Measurements from ENCODE around the gene CTAG2.
"Not testable (repeated sequence)": the region's sequence is repeated elsewhere in the genome, so short reads cannot be mapped to it uniquely, and the experiment has no call there.

The CTAG2 gene

DNA sequence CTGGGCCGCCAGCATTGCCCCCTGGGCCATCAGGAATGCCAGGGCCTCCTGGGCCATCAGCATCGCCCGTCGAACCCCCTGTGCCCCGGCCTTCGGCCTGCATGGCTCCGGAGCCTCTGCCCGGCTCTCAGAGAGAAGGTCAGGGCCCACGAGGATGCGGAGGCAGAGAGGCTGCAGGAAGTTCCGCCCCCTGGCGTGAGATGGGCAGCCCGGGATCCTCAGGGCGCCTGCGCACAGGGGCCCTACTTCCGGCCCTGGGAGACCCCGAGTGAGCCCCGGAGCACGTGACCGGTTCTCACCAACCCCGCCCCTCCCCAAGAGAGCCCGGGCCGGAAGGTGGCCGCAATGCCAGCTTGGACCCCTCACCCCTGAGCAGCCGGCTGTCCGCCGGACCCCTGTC is at the start of gene CTAG2:
TSS of gene CTAG2 (minus strand) at position 167 of the 400 bp plus-strand sequence. CDS start at position 103, 64 bp downstream.
- not testable (repeated sequence) for DNase-seq

DNA sequence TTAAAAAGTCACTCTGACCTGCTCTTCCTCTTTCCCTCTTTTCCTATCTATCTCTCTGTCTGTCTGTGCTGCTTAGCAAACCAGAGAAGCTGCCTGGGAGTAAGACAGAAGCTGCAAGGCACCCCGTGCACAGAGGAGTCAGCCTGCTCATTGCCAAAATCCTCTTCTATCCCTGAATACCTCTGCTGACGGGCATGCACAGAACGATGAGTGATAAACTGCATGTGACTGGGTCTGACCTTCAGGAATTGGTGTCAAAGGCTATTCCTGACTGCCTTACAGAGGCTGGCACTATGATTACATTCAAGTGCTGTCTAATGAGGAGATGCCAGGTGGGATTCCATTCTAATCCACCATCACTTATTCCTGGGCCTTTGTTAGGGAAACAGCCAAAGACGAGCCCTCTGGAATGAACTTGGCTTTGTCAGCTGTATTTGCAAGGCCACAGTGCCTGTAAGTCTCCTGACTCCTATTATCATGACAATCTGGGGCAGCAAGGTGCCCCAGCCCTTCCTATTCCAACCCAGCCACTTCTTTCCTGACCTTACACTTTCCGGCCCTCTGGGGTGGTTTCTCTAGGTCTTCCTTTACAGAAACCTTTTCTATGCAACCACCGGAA is 45.4 kb upstream of the CTAG2 start:
- no peak for DNase-seq

DNA sequence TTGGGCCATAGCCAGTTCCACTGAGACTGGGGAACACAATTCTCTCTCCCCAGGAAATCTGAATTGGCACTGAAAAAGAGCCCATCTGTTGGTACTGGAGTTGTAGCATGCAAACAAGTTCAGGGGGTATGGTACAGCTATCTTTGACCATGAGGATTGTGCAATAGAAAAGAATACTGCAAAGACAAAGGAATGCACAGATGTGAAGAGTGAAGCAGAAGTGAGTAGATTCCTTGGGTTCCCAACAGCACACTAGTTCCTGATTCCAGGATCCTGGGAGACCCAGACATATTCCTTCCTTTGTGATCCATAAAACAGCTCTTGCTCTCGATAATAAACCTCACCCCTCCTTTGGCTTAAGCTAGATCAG is 43.3 kb upstream of the CTAG2 start:
- DNase-seq: no peak

DNA sequence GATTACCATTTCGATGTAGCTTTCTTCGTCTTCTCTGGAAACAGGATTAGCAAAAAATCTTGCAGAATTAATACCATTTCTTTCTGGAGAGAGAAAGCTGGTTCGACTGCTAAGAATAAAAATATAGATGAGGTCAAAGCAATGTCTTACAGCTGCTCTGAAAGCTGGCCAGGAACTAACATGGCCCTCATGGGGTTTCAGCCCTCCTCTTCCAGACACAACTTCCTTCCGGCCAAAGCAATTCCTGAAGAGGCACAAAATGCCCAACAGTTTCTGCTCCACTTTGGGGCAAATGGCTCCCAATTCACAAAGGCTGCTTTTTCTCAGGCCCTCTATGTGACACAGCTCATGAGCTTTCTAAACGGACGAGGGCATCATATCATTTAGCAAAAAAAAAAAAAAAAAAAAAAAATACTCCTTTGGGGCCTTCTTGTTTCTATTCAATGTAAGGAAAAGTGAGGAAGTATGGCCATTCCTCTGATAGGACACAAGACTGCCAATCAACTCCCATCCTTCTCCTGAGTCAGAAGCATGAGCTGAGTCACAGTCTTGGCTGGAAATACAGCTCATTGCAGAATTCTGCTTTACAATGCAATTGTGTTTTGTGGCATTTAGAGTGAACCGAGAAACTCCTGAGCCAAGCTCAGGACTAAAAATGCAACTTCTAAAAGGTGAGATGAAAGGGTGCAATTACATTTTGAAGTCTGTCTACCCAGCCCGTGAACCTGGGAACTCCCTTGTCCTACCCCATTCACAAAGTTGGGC is 42.7 kb upstream of the CTAG2 start:
- no peak for DNase-seq

DNA sequence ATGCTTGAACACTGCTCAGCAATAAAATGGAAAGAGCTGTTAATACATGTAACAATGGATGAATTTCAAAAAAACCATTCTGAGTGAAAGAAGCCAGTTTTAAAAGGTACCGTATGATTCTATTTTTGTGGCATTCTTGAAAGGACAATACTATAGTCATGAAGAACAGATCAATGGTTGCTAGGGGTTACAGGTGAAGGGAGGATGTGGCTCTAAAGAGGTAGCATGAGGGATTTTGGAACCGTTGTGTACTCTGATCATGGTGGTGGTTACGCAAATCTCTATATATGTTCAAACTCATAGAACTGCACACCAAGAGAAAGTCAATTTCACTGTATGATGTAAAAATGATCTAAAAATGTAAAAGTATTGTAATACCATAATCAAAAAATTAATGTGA is 40.0 kb upstream of the CTAG2 start:
- DNase-seq: no peak

DNA sequence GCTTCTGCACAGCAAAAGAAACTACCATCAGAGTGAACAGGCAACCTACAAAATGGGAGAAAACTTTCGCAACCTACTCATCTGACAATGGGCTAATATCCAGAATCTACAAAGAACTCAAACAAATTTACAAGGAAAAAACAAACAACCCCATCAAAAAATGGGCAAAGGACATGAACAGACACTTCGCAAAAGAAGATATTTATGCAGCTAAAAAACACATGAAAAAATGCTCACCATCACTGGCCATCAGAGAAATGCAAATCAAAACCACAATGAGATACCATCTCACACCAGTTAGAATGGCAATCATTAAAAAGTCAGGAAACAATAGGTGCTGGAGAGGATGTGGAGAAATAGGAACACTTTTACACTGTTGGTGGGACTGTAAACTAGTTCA is 37.1 kb upstream of the CTAG2 start:
- not testable (repeated sequence) for DNase-seq

DNA sequence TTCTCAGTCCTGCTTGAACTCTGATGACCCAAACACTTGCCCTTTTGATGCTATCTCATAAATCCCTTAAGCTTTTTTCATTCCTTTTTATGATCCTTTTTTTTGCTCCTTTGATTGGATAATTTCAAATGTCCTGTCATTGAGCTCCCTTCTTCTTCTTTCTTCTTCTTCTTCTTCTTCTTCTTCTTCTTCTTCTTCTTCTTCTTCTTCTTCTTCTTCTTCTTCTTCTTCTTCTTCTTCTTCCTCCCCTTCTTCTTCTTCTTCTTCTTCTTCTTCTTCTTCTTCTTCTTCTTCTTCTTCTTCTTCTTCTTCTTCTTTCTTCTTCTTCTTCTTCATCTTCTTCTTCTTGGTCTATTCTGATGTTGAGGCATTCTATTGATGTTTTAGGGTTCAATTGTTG is 18.7 kb upstream of the CTAG2 start:
- not testable (repeated sequence) for DNase-seq

DNA sequence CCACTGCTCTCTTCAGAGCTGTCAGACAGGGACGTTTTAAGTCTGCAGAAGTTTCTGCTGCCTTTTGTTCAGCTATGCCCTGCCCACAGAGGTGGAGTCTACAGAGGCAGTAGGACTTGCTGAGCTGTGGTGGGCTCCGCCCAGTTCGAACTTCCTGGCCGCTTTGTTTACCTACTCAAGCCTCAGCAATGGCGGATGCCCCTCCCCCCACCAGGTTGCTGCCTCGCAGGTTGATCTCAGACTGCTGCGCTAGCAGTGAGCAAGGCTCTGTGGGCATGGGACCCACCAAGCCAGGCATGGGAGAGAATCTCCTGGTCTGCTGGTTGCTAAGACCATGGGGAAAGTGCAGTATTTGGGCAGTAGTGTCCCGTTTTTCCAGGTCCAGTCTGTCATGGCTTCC is 17.5 kb upstream of the CTAG2 start:
- DNase-seq: not testable (repeated sequence)

DNA sequence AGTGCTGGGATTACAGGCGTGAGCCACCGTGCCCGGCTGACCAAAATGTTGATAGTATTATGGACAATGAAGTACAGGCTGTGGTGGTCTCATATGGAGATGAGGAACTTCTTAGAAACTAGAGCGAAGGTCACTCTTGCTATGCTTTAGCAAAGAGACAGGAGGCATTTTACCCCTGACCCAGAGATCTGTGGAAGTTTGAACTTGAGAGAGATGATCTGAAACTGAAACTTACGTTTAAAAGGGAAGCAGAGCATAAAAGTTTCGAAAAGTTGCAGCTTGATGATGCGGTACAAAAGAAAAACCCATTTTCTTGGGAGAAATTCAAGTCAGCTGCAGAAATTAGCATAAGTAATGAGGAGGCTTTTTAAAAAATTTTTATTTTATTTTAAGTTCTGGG is 8.5 kb upstream of the CTAG2 start:
- no peak for DNase-seq

DNA sequence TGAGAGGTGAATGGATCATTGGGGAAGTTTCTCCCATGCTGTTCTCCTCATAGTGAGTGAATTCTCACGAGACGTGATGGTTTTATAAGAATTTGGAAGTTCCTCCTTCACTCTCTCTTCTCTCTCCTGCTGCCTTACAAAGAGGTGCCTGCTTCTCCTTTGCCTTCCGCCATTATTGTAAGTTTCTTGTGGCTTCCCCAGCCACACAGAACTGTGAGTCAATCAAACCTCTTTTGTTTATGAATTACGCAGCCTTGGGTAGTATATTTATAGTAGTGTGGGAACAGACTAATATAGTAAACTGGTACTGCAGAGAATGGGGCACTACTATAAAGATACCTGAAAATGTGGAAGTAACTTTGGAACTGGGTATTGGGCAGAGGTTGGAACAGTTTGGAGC is 7.8 kb upstream of the CTAG2 start:
- no peak for DNase-seq

DNA sequence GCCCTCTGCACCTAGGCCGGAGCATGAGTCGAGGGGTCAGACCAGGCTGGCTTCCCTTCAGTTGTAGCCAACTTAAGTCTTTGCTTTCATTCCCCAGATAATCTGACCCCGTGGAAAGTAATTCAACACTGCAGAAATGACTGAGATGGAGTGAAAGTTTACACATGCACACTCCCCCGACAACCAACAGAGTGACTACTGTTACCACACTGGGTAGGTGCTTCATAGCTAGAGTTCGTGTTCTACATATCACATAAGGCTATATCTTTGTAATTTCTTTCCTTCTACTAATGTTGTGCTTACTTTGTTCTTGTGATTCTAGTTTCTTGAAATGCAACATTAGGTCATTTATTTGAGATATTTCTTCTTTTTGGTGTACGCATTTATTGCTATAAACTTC is 7.2 kb upstream of the CTAG2 start:
- no peak for DNase-seq

DNA sequence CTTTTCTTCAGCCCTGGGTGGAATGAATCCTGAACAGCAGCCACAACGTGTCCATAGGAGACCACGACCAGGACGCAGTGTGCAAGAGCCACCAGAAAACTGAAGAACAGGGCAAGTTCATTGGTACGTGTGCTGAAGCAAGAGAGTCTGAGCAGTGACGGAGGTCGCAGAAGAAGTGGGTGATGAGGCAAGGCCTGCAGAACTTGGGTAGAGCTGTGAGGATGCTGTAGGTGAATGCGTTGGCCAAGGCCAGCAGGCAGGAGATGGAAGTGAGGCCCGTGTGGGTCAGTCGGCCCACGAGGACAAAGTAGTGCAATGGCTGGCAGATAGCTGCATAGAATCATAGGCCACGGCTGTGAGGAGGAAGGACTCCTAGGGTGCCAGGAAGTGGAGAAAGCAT is 5.6 kb upstream of the CTAG2 start:
- DNase-seq: no peak

DNA sequence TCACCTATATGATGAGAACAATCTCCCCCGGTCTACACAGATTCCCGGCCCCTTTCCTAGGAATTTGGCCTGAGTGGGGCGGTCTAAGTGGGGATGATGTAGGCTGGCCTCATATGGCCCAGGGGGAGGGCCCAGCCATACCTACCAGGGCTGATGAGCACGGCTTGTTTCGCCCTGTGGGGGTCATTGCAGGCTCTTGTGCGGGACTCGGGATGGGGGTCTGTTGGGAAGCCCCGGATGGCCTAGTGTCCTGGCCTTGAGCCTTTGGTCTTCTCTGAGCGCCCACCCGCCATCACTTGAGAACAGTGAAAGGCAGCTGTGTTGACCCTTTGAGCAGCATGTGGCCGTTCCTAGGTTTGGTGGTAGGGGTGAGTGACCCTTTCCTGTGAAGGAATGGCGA is 4.8 kb upstream of the CTAG2 start:
- no peak for DNase-seq

DNA sequence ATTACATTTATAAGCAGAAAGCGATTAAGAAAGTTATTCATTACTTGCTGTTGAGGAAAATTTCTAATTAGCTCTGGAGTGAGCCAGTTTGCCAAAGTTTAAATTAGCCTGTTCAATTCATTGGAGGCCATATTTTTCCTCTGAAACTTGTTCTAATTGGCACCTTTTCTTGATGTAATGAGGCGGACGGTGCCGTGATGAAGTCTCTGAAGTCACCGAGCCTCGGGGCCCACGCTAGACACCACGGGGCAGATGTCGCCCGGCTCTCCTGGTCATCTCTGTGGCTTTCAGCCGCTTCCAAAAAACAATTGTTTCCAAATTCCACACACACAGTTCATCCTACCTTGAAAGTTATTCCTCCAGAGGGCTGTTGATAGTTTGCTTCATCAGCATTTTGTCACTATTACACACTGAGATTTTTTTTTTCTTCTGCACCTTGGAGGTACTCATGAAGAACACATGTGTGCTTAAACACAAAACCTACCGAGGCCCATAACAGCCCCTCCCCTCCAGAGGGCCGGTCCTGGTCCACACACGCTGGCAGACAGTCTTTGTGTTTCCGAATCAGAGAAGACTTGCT is 3.9 kb upstream of the CTAG2 start:
- no peak for DNase-seq

DNA sequence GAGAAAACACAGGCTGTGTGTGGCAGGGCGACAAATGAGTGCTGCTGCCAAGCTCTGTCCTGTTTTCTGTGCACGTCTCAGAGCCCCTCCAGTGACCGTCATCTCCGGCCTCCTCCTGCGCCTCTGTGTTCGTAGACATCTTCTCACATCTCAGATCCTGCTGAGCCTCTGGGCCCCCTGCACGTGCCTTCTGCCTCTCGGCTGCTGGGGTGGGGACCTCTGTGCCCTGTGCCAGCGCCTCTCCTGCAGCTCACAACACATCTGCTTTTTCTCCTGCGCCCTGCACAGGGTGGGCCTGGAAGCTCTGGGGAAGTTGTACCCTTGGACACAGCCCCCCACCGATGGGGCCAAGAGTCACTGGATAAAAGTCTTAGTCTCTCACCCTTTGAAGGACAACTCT is 2.4 kb upstream of the CTAG2 start:
- DNase-seq: no peak

DNA sequence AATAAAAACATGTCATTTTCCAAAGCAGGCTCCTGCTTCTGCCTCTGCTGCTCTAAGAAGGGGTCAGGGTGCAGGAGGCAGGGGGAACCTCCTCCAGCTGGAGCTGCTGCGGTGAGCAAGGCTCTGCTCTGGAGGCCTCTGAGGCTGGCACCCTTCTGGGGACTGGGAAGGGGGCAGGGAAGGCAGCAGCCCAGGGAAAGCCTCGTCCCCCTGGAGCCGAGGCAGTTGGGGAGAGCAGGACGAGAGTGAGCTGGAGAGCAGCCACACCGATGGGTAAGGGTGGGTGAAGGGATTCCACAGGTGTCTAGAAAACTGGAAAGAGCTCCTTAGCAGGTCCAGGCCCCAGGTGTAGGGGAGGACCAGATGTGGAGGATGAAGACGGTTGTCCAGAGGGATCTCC is 2.0 kb upstream of the CTAG2 start:
- no peak for DNase-seq

DNA sequence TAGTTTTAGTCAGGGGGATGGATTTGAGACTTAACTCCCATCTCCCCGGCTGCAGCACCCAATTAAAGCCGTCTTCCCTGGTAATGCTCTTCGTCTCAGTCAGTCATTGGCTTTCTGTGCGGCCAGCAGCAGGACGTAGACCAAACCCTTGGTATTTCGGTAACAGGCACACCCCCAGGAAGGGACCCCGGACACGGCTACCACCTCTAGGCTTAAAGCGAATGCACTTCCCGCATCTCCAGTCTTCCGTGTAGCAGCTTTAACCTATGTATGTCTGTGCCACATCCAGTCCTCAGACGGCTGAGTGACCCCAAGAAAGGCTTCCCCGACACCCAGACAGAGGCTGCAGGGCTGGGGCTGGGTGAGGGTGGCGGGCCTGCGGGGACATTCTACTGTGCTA is 1.5 kb upstream of the CTAG2 start:
- DNase-seq: no peak

DNA sequence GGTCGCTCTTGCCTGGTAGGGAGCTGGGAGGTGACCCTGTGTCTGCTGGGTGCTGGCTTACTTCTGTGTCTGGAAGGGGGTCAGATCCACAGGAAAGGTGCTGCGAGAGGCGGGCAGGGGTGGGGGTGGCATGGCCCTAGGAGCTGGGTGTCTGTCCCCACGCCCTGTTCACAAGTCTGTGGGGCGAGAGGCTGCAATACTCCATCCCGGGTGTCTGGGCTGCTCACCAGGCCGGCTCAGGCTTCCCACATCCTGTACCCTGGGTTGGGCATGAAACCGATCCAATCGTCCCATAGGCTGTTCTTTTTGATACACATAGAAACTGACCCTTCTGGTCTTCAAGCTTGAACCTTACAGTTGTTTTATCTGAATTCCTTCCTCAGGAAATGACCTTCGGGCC is 993 bp upstream of the CTAG2 start:
- no peak for DNase-seq

DNA sequence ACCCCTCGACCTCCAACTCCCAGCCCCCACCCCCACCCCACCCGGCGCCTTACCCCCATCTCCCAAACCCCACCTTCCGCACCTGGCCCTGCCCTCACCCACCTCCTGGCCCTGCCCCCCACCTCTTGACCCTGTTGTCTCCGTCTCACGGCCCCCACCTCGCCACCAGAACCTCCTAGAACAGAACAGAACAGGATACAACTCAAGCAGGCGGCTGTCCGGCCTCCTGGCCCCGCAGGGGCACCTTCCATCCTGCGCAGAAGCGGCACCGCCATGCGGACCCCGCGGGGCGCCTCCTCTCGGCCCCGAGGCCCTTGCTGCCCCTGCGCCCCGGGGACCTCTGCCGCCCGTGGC is 354 bp downstream of the CTAG2 start:
- no peak for DNase-seq

DNA sequence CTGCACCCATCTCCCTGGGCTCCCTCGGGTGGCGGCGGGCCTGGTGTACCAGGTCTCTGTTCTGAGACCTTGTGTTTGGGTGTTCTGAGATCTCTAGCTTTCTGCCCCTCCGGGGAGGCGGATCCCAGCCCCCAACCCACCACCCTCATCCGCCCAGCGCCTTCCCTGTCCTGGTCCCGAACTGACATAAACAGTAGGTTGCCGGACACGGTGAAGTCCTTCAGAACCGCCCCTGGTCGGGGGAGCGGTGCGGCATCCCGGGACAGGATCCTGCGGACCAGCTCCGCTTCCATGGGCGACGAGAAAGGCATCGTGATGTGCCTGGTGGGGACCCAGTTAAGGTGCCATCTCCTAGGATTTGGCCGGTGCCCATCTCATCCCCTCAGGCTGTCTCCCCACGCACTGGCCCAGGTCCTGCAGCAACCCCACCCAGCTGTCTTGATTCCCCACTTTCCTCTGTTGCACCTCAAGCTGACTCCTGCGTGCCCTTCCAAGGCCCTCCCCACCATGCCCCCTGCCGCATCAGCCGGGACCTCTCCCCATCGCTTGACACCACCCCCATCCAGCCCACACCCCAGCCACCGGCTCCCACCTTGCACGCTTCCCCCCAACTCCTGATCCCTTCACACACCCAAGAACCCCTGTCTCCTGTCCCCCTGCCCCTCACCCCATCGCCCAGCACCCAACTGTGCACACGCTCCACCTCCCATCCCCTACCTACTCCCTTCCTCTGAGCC is 900 bp downstream of the CTAG2 start:
- DNase-seq: no peak

DNA sequence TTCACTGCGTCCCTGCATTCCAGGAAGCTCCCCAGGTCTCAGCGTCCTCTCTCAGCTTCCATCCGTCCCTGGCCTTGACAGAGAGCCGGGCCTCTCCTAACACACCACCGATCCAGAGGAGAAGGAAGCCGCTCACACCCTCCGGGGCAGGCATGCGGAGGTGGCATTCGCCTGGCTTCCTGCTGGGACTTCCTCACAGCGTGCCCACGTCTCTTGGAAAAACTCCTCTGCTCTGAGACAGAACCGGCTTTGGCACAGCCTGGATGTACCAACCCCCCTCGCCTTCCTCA is 3.2 kb downstream of the CTAG2 start:
- DNase-seq: no peak

DNA sequence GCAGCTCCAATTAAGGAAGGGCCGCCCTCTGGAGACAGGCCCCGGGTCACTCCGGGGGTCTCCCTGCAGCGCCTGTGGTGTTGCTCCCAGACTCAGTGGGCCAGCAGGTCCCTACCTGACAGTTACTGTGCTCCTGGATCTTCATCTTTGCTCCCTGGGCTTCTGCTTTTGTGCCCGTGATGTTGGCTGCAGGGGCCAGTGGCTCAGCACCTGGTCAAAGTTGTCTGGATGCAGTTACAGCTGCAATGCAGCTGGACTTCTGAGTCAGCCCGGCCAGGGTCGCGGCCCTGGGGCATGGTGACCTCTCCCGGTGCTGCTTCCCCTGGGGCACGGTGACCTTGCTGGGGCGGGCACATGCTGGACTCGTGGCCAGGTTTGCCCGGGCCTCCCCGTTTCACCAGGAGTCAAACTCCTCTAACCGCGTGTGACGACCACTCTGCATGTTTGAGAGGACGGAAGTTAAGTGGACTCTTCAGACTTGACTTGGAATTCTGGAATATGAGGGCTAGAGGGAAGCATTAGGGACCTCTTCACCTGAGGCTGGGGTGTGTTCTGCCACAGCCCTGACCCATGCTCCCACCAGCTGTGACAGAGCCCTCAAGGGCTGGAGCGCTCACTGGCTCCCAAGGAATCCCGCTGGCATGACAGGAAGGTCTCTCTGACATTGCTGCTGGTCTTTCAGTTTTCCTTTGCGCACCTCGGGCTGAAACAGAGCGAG is 3.7 kb downstream of the CTAG2 start:
- DNase-seq: no peak

DNA sequence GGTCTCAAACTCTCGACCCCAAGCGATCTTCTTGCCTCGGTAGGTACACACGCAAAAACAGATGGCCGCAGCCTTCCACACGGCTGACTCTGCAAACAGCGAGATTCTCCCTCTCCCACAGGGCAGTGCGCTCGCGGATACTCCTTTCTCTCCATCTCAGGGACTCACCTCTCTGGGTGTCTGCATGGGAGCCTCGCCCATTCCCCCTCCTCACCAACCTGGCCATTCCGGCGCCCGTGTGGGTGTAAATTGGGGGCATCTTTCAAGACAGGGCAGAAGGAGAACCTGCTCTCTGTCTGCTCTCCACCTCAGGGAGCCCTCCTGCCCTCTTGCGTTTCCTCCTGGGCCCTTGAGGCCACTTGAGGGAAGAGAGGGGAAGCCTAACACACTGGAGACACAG is 4.4 kb downstream of the CTAG2 start:
- DNase-seq: no peak

All from hematopoietic multipotent progenitor cell treated with erythropoietin and hydrocortisone succinate and interleukin-3 and kit ligand, for 4 days (in vitro differentiated cells).